GM19023 (cell line): Measurements from ENCODE around the gene MPPED2.

Experiments
- ATAC-seq: cut with Tn5 transposase; IDR thresholded peaks from one replicate; pipeline ENCODE4 v1.9.1; 2021; ENCODE audit warnings: mild to moderate bottlenecking, moderate library complexity; ENCODE audit not compliant: unreplicated experiment

MPPED2 gene

GRCh38 chr11:30365793-30366517 lies 220.2 kb downstream of the MPPED2 start:
- ATAC-seq = no peak

GRCh38 chr11:30364837-30365482 lies 221.2 kb downstream of the MPPED2 start:
- no peak for ATAC-seq

- no peak for ATAC-seq
Measured at GRCh38 chr11:30364139-30364836, 221.9 kb downstream of the MPPED2 start.

DNA sequence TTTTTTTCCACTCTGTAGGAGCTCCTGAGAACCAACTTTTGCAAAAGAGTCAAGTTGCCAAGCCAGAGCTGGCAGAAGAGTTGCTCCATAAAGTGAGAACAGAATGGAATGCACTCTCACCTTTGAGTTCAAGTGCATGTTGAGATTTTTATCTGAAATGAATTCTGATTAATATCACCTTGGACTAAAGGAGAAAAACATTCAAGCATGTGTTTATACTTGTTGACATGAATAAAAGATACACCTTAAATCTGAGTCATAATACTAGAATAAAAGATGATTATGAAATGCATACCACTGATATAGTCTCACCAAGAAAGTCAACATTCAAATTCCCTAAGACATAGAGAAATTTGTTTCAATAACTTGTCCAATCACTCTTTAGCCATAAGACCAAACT lies 225.4 kb downstream of the MPPED2 start:
- no peak for ATAC-seq
